Adrenal gland (tissue), 12 donors: ENCODE results near the gene MALAT1. TPM values are rescaled to one million over a fixed set of nuclear protein-coding genes. Genes with fewer than 3 reads are reported as not detected.

Experiments
- DNase-seq, 7 donors: peaks; one replicate each; pipeline ENCODE4 v3.0.0-alpha.2; 2019 to 2020
- H3K27ac ChIP-seq, 5 donors: fragments of 200-600 bp; sonication (generic) in 4 of 5; 1 replicate in 3 of 5; 2 replicates in 2 of 5; pipeline versions ENCODE4 v1.5.1 to v1.8.0; 2016 to 2020; ENCODE audit warnings: mild to moderate bottlenecking in 1 of 5
- H3K27me3 ChIP-seq: fragments of 200-600 bp; 2 replicates; pipeline ENCODE4 v1.8.0; 2021
- H3K36me3 ChIP-seq, 2 donors: fragments of 200-600 bp; replicated peaks in 1 of 2; 1 replicate in 1 of 2; 2 replicates in 1 of 2; pipeline versions ENCODE4 v1.5.1 to v1.8.0; 2018 to 2022
- H3K4me1 ChIP-seq, 2 donors: fragments of 200-600 bp; replicated peaks in 1 of 2; 1 replicate in 1 of 2; 2 replicates in 1 of 2; pipeline versions ENCODE4 v1.5.1 to v1.8.0; 2018 to 2021
- H3K4me3 ChIP-seq, 4 donors: fragments of 200-600 bp; sonication (generic) in 3 of 4; one replicate each; pipeline ENCODE4 v1.5.1; 2016 to 2018
- H3K9me3 ChIP-seq, 3 donors: fragments of 200-600 bp; sonication (generic) in 1 of 3; replicated peaks in 1 of 3; 1 replicate in 2 of 3; 2 replicates in 1 of 3; pipeline versions ENCODE4 v1.5.1 to v1.8.0; 2016 to 2021
- POLR2A ChIP-seq, 2 donors: fragments of 450-650 bp; IDR thresholded peaks; one replicate each; pipeline ENCODE4 v1.6.1; 2017; ENCODE audit warnings: antibody characterized with exemption in 2 of 2, mild to moderate bottlenecking in 2 of 2, moderate library complexity in 1 of 2
- WGBS, 4 donors: extraction: QIAGEN DNeasy Blood & Tissue Kit in 2 of 4; methylation state at CpG; one replicate each; pipeline versions ENCODE4 v1.1.5 to v1.1.7; 2013 to 2017; 5-methylcytosine and 5-hydroxymethylcytosine counted together
- intact Hi-C, 2 donors: fragments of 100-400 bp; cut with DNase I; formaldehyde crosslinking; loops; one replicate each; pipeline versions ENCODE4 v1.14.1 to v1.15.0; 2022 to 2023
- polyA plus RNA-seq, 3 donors: library from polyadenylated mRNA; stranded (reverse); fragments of 200-250 nt in 2 of 3; fragments of 350-450 nt in 1 of 3; fragmentation: Illumina TruSeq in 1 of 3; extraction: RNeasy Lipid Tissue Mini Kit (QIAGEN cat#74804) in 1 of 3; gene quantifications; one replicate each; pipeline ENCODE4 v1.2.3, GENCODE V29; 2013 to 2014
- total RNA-seq, 9 donors: library from RNA; depleted of rRNA in 4 of 9; stranded (reverse); fragments of >200 nt in 4 of 9; fragments of 120-200 nt in 1 of 9; fragmentation: NEBNext Ultra II Directional in 1 of 9; extraction: Animal tissue kit (Norgen Biotek cat#: 25700) in 1 of 9; gene quantifications; one replicate each; pipeline versions ENCODE4 v1.1.0 to v1.2.4, GENCODE V29; 2013 to 2023
- TF ChIP-seq, protein P1 (sequence below), 6 experiments: fragments of 450-650 bp in 4 of 6; fragments of 200-600 bp in 2 of 6; sonication (generic) in 1 of 6; IDR thresholded peaks; 1 replicate in 5 of 6; 2 replicates in 1 of 6; pipeline versions ENCODE4 v1.5.1 to v1.8.0; 2016 to 2021; ENCODE audit warnings: antibody characterized with exemption in 6 of 6, mild to moderate bottlenecking in 2 of 6, moderate library complexity in 1 of 6
- donor health status: healthy with polysubstance abuse.
- donor health status: Bipolar disorder and iron deficiency.
- donor health status: DM: yes; HTN: yes; CAD: no.
- donor health status: DM: no; HTN: no; CAD: no.
- donor health status: DM: no; HTN: no; CAD: no.
- donor health status: DM: yes; HTN: yes; CAD: no.

MALAT1 gene
- total and polyA plus RNA-seq, 12 donors = 237 to 17,143 (median 9,608) TPM

DNA sequence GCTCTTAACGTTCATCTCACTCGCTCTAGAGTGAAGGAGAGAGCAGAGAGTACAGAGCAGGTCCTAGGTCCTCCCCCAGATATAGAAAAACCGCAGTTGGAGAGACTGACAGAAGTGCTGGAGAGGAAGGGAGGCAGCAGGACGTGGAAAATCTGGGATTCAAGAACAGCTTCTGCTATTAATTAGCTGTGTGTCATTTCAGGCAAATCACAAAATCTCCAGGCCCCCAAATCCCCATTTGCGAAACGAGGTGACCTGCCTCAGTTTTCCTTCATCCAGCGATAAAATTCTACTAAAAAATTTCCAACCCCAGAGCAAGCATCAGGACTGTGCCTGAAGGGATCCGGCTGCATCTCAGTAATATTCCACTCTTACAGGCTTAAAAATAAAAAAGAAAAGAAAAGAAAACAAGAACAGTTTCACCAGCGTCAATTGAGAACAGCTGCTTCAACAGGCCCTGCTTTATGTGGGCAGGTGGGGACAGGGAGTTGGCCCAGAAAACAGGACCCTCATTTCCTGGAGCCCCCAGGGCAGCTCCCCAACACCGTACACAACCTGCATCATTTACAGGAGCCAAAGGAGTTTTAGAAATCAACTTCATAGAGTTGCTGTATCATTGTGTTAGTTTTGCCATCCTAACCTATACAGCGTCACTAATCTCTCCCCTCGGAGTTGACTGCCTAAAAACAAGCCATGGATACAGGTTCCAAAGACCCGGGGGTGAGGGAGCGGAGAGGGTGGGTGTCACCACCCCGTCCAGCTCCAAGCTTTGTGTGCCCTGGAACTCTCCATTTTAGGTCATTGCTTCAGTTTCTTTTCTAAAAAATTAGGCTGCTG lies 2.3 kb upstream of the MALAT1 start:
- 23 to 32% (median 28%) methylated on average over 15 of the region's 15 CpGs for WGBS, 4 donors
- Histone ChIP-seq H3K36me3 (peaks cover 0 to 14% of the 10 kb centered on the region in 2 donors), H3K4me1 (peaks cover 56 to 57% of the 10 kb centered on the region in 2 donors), H3K27me3 (no peaks in the 10 kb centered on the region), H3K9me3 (no peaks in the 10 kb centered on the region), H3K27ac (peak overlapping the region; percentile 80 to 99 (median 95)), H3K4me3 (peak overlapping the region in 1 of 4 donors; percentile 49)
- TF ChIP-seq, protein P1, sequence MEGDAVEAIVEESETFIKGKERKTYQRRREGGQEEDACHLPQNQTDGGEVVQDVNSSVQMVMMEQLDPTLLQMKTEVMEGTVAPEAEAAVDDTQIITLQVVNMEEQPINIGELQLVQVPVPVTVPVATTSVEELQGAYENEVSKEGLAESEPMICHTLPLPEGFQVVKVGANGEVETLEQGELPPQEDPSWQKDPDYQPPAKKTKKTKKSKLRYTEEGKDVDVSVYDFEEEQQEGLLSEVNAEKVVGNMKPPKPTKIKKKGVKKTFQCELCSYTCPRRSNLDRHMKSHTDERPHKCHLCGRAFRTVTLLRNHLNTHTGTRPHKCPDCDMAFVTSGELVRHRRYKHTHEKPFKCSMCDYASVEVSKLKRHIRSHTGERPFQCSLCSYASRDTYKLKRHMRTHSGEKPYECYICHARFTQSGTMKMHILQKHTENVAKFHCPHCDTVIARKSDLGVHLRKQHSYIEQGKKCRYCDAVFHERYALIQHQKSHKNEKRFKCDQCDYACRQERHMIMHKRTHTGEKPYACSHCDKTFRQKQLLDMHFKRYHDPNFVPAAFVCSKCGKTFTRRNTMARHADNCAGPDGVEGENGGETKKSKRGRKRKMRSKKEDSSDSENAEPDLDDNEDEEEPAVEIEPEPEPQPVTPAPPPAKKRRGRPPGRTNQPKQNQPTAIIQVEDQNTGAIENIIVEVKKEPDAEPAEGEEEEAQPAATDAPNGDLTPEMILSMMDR (IDR thresholded peaks at IDR 0.05) = no peak
- TF ChIP-seq POLR2A (IDR thresholded peaks at IDR 0.05) = no peak
- intact Hi-C loops = loop anchor here in 1 of 2 donors (5.0 kb wide), 1 partner anchor 74 kb away; the partner anchor contains the start of gene NEAT1
- peak in 3 of 7 donors; percentile 34 to 51 (median 38) for DNase-seq

DNA sequence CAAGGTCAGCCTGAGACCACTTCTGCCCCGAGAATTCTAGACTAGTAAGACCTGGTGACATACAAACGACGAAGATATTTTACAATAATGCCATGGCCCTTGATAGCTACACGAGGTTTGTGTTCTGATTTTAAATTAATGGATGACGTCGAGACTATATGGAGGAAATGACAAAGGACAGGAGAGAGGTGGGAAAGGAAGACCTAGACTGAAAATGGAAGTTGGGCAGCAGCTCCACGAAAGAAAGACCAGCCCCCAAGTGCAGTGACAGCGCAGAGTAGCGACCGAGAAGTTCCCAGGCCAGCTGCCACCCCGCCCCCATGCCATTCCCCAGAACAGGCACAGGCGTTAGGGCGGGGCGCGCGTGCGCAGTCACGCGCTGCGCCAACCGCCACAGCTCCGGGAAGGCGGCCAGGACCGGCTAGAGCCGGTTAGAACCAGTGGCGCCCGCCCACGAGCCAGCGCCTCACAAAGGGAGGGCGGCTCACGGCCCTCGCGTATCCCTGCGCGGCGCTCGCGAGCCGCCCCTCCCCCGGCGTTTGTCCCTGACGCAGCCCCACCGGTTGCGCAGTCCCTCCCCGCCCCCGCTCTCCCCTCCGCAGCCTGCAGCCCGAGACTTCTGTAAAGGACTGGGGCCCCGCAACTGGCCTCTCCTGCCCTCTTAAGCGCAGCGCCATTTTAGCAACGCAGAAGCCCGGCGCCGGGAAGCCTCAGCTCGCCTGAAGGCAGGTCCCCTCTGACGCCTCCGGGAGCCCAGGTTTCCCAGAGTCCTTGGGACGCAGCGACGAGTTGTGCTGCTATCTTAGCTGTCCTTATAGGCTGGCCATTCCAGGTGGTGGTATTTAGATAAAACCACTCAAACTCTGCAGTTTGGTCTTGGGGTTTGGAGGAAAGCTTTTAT lies 1.5 kb upstream of the MALAT1 start:
- 0 to 1% (median 1%) methylated on average over 21 to 61 of the region's 61 CpGs for WGBS, 4 donors
- H3K27me3 ChIP-seq = no peaks in the 10 kb centered on the region
- intact Hi-C loops = loop anchor here in 1 of 2 donors (5.0 kb wide), 1 partner anchor 75 kb away; the partner anchor contains the start of gene NEAT1
- H3K4me1 ChIP-seq = peaks cover 48% of the 10 kb centered on the region in 2 donors
- peak overlapping the region; percentile 97 to 99 (median 97) for H3K27ac ChIP-seq
- peaks cover 0 to 23% of the 10 kb centered on the region in 2 donors for H3K36me3 ChIP-seq
- H3K4me3 ChIP-seq = peak overlapping the region; percentile 1 to 88 (median 42)
- TF ChIP-seq POLR2A (IDR thresholded peaks at IDR 0.05) = peak; percentile 71 to 86
- TF ChIP-seq, protein P1 (IDR thresholded peaks at IDR 0.05) = no peak
- H3K9me3 ChIP-seq = no peaks in the 10 kb centered on the region
- DNase-seq = peak; percentile 99

DNA sequence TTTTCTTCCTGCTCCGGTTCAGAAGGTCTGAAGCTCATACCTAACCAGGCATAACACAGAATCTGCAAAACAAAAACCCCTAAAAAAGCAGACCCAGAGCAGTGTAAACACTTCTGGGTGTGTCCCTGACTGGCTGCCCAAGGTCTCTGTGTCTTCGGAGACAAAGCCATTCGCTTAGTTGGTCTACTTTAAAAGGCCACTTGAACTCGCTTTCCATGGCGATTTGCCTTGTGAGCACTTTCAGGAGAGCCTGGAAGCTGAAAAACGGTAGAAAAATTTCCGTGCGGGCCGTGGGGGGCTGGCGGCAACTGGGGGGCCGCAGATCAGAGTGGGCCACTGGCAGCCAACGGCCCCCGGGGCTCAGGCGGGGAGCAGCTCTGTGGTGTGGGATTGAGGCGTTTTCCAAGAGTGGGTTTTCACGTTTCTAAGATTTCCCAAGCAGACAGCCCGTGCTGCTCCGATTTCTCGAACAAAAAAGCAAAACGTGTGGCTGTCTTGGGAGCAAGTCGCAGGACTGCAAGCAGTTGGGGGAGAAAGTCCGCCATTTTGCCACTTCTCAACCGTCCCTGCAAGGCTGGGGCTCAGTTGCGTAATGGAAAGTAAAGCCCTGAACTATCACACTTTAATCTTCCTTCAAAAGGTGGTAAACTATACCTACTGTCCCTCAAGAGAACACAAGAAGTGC lies 661 bp upstream of the MALAT1 start:
- WGBS, 4 donors = 0 to 2% (median 1%) methylated on average over 24 of the region's 24 CpGs
- TF ChIP-seq, protein P1 (IDR thresholded peaks at IDR 0.05) = no peak
- peak in 1 of 2 donors; percentile 17 for TF ChIP-seq POLR2A (IDR thresholded peaks at IDR 0.05)
- H3K4me3 ChIP-seq = peak overlapping the region; percentile 1 to 88 (median 42)
- peaks cover 40% of the 10 kb centered on the region in 2 donors for H3K4me1 ChIP-seq
- peaks cover 0 to 31% of the 10 kb centered on the region in 2 donors for H3K36me3 ChIP-seq
- no peaks in the 10 kb centered on the region for H3K9me3 ChIP-seq
- H3K27ac ChIP-seq = peak overlapping the region; percentile 97 to 99 (median 97)
- peak; percentile 56 to 82 (median 73) for DNase-seq
- intact Hi-C loops = loop anchor here in 1 of 2 donors (5.0 kb wide), 1 partner anchor 76 kb away; the partner anchor contains the start of gene NEAT1
- no peaks in the 10 kb centered on the region for H3K27me3 ChIP-seq
